Measurements from ENCODE around the gene ERCC3.
"Not testable (repeated sequence)": the region's sequence is repeated elsewhere in the genome, so short reads cannot be mapped to it uniquely, and the experiment has no call there.

ERCC3 gene

DNA sequence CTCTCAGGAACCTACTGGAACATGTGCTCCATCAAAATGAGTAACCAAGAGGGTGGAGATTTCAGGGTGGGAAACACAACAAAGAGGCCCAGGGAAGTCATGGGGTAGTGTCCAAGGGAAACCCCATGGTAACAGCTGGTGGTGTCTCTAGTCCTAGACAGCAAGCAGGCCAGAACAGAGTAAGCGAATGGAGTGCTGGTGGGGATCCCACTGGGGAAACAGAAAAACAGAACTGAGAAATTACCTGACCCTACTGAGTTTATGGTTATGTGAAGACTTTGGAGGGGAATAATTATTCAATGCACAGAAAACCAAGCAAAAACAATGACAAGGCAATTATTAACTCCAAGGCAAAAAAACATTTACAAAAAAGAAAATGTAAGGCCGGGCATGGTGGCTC lies 16.9 kb downstream of the ERCC3 start:
- TF ChIP-seq POLR2AphosphoS5 (IDR thresholded peaks at IDR 0.05; ENCODE audit: low read depth, low read length) = no peak
- no peak for TF ChIP-seq POLR2A (IDR thresholded peaks at IDR 0.05; ENCODE audit: low read depth, low read length)
- TF ChIP-seq TAF1 (IDR thresholded peaks at IDR 0.05; ENCODE audit: borderline replicate concordance, low read depth, low read length) = no peak
- DNase-seq (ENCODE audit: insufficient read length) (no peak), FAIRE-seq (peak; percentile 44)

DNA sequence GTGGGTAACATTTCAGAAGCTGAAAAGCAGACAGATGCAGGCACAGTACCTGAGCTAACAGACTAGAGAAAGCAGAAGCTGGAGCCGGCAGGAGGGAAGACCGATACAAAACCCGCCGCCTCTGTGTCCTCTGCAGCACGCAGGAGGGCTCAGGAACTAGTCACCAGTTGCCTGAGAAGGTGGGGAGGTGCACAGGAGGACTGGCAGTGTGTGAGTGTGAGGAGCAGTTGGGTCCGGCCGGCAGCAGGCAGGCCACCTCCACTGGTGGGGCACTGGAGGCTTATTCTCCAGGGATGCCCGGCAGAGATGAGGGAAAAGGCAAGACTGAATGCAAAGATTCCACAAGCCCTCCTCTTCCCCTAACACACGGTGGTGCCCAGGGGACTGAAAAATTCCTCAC lies 18.2 kb downstream of the ERCC3 start:
- TF ChIP-seq POLR2AphosphoS5 (IDR thresholded peaks at IDR 0.05; ENCODE audit: low read depth, low read length) (no peak), POLR2A (IDR thresholded peaks at IDR 0.05; ENCODE audit: low read depth, low read length) (no peak), TAF1 (IDR thresholded peaks at IDR 0.05; ENCODE audit: borderline replicate concordance, low read depth, low read length) (no peak)
- FAIRE-seq = no peak
- DNase-seq (ENCODE audit: insufficient read length) = no peak

DNA sequence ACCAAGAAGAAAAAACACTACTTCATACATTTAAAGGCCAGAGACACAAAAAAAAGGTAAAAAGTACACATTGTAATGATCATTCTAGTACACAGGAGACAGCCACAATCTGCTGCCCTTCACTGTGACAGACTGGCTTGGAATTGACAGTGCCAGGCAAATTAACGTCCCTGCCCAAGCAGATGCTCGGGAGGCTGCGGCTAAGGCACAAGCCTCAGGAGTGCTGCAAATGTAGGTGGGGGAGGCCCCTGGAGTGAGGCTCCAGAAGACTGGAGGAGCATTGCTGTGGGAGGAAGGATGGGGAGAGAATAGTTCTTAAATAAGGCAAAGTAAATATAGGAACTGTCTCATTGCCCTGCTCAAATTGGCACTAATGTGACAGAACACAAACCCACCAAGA lies 18.6 kb downstream of the ERCC3 start:
- no peak for TF ChIP-seq POLR2A (IDR thresholded peaks at IDR 0.05; ENCODE audit: low read depth, low read length)
- no peak for TF ChIP-seq TAF1 (IDR thresholded peaks at IDR 0.05; ENCODE audit: borderline replicate concordance, low read depth, low read length)
- no peak for TF ChIP-seq POLR2AphosphoS5 (IDR thresholded peaks at IDR 0.05; ENCODE audit: low read depth, low read length)
- FAIRE-seq (no peak), DNase-seq (ENCODE audit: insufficient read length) (no peak)

DNA sequence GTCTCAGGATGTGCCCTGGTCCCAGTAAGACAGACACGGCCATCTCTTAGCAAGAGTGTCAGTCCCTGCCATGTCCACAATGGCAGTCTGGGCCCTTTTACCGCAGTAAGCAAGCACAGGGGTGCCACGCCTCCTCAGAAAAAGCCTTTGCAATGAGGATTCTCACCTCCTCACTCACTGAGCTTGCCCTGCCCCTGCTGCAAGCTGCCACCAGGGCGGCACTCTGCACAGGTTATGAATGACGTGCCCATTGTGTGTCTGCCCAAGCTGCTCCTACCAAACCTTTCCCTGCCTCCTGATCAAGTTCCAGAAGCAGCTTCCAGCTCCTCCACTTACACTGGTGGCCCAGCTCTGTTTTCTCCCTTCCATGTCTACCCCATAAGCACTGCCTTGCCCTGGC lies 23.3 kb downstream of the ERCC3 start:
- no peak for TF ChIP-seq POLR2AphosphoS5 (IDR thresholded peaks at IDR 0.05; ENCODE audit: low read depth, low read length)
- FAIRE-seq (no peak), DNase-seq (ENCODE audit: insufficient read length) (no peak)

DNA sequence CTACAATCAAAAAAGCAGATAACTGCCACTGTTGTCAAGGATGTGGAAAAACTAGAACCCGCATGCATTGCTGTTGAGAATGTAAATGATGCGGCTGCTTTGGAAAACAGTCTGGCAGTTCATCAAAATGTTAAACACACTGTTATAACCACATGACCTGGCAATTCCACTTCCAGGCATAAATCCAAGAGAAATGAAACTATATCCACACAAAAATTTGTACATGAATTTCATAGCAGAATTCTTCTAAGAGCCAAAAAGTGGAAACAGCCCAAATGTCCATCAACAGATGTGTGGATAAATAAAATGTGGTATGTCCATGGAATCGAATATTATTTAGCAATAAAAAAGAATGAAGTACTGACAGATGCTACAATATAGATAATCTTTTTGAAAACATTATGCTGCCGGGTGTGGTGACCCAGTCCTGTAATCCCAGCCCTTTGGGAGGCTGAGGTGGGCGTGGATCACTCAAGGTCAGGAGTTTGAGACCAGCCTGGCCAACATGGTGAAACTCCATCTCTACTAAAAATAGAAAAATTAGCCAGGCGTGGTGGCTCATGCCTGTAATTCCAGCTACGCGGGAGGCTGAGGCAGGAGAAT lies 32.0 kb downstream of the ERCC3 start:
- FAIRE-seq = no peak
- DNase-seq (ENCODE audit: insufficient read length) = no peak
- TF ChIP-seq TAF1 (IDR thresholded peaks at IDR 0.05; ENCODE audit: borderline replicate concordance, low read depth, low read length) (no peak), POLR2AphosphoS5 (IDR thresholded peaks at IDR 0.05; ENCODE audit: low read depth, low read length) (no peak), POLR2A (IDR thresholded peaks at IDR 0.05; ENCODE audit: low read depth, low read length) (no peak)

DNA sequence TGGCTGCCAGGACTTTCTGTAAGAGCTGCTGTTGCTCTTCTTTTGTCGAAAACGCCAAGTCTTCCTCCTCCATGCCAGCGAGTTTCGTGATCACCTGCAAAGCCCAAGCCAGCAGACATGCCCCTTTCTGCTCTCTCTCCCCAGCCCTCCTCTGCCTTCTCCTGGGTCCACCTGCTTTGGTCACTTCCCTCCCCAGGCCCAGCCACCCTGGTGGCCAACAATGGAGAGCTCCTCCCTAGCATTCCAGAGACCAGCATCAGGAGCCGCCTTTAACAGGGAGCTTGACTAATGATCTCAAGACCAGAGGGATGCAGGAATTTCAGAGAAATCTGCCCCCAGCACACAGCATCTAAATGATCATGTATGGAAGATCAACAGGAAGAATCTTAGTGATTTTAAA lies 34.6 kb downstream of the ERCC3 start:
- DNase-seq (ENCODE audit: insufficient read length) (no peak), FAIRE-seq (no peak)
- TF ChIP-seq POLR2AphosphoS5 (IDR thresholded peaks at IDR 0.05; ENCODE audit: low read depth, low read length) = no peak
- TF ChIP-seq TAF1 (IDR thresholded peaks at IDR 0.05; ENCODE audit: borderline replicate concordance, low read depth, low read length) = no peak
- TF ChIP-seq POLR2A (IDR thresholded peaks at IDR 0.05; ENCODE audit: low read depth, low read length) = no peak

DNA sequence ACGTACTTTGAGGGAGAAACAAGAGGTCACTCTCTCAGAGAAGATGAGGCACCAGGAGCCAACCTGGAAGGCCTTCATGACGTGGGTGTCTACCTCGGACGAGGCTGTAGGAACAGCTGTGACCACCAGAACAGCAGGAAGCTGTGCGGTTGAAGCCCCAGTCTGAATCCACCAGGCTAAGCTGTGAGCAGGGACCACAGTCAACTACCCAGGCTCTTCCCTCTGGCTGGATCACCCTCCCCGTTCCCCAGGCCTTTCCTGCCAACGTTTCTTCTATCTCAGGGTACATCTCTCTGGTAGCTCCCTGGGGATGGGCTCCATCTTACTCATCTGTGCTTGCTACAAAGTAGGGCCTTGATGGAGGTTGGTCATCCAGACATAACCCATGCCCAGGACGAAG lies 37.1 kb downstream of the ERCC3 start:
- DNase-seq (ENCODE audit: insufficient read length) = no peak
- no peak for FAIRE-seq
- no peak for TF ChIP-seq POLR2A (IDR thresholded peaks at IDR 0.05; ENCODE audit: low read depth, low read length)
- no peak for TF ChIP-seq TAF1 (IDR thresholded peaks at IDR 0.05; ENCODE audit: borderline replicate concordance, low read depth, low read length)

DNA sequence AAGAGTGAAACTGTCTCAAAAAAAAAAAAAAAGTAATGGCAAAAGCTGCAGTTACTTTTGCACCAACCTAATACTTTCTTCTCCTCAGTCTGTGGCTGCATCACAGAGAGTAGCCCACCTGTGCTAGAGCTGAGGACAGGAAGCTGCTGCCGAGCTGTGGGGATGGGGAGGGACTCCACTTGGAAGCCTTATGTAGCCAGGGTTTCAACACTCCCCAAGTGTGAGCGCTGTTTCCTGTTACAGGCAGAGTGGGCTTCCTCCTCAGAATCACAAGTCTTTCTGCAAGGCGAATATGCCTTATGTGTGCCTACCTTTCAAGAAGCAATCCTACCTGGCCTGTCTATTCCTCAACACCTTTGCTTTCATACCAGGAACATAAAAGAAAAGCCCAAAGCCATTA lies 37.6 kb downstream of the ERCC3 start:
- FAIRE-seq (no peak), DNase-seq (ENCODE audit: insufficient read length) (no peak)
- TF ChIP-seq TAF1 (IDR thresholded peaks at IDR 0.05; ENCODE audit: borderline replicate concordance, low read depth, low read length) (no peak), POLR2A (IDR thresholded peaks at IDR 0.05; ENCODE audit: low read depth, low read length) (no peak; the same call in 1 of the 2 replicates), POLR2AphosphoS5 (IDR thresholded peaks at IDR 0.05; ENCODE audit: low read depth, low read length) (no peak)

DNA sequence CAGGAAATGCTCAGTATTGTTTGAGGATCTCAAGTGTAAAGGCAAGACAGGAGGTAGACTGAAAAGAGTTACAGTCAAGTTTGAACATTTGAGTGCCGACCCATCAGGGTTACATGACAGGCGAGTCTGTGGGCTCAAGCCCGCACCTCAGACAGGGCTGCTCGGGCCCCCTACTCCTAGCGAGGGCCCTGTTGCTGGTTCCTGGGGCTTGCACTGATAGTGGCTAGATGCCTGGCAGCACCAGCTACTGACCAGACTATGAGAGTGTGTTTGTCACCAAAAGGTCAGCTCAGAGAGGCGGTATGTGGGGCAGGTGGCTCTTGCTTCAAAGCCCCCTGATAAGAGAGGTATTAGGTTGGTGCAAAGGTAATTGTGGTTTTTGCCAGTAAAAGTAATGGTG lies 38.2 kb downstream of the ERCC3 start:
- DNase-seq (ENCODE audit: insufficient read length) (no peak), FAIRE-seq (no peak)
- no peak for TF ChIP-seq POLR2A (IDR thresholded peaks at IDR 0.05; ENCODE audit: low read depth, low read length)
- no peak for TF ChIP-seq TAF1 (IDR thresholded peaks at IDR 0.05; ENCODE audit: borderline replicate concordance, low read depth, low read length)
- no peak for TF ChIP-seq POLR2AphosphoS5 (IDR thresholded peaks at IDR 0.05; ENCODE audit: low read depth, low read length)

DNA sequence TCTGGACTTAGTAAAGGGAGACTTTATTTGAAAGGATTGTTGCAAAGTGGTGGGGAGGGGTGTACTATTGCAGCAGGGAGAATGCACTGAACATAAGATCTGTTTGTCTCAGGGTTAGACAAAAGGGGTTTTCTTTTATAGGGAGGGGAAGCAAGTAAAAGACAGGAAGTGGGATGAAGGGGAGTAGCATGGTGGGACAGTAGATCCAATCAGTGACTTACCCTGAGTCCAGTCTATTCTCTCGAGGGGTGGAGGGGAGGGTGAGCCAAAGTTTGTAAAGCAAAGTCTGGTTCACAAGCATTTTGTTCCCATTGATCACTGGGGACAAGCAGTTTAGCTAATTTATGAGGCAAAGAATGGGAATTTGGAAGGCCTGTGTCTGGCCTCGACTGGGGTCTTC lies 38.8 kb downstream of the ERCC3 start:
- no peak for DNase-seq (ENCODE audit: insufficient read length)
- TF ChIP-seq TAF1 (IDR thresholded peaks at IDR 0.05; ENCODE audit: borderline replicate concordance, low read depth, low read length) = no peak
- no peak for TF ChIP-seq POLR2AphosphoS5 (IDR thresholded peaks at IDR 0.05; ENCODE audit: low read depth, low read length)
- no peak for TF ChIP-seq POLR2A (IDR thresholded peaks at IDR 0.05; ENCODE audit: low read depth, low read length)

DNA sequence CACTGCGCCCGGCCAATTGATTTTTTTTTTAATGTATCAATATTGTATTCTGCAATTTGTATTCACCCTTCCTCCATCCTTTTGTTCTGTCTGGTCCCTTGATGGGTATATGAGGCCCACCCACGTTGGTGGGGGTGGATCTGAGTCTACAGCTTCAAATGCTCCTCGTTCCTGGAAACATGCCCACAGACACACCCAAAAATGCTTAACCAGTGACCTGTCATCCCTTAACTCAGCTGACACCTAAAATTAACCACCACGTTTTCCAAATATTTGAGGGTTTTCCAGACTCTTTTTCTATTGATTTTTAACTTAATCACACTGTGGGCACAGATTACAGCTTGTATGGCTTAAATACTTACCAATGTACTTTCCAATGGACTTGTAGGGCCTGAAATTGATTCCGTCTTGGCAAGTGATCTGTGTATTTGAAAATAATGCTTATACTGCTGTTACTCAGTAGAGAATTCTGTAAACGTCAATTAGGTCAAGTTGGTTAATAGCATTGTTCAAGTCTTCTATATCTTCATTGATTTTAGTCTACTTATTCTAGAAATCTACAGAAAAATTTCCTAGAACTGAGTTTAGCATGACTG lies 39.5 kb downstream of the ERCC3 start:
- TF ChIP-seq TAF1 (IDR thresholded peaks at IDR 0.05; ENCODE audit: borderline replicate concordance, low read depth, low read length) (no peak), POLR2A (IDR thresholded peaks at IDR 0.05; ENCODE audit: low read depth, low read length) (no peak), POLR2AphosphoS5 (IDR thresholded peaks at IDR 0.05; ENCODE audit: low read depth, low read length) (no peak)
- no peak for FAIRE-seq
- DNase-seq (ENCODE audit: insufficient read length) = no peak

More for the DNA sequence above, 38.8 kb downstream of the ERCC3 start:
- no peak for FAIRE-seq

DNA sequence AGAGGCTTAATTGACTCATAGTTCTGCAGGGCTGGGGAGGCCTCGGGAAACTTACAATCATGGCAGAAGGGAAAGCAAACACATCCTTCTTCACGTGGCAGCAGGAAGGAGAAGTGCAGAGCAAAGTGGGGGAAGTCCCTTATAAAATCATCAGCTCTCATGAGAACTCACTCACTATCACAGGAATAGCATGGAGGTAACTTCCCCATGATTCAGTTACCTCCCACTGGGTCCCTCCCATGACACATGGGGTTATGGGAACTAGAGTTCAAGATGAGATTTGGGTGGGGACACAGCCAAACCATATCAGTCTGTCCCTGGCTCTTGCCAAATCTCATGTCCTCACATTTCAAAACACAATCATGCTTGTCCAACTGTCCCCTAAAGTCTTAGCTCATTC lies 52.8 kb downstream of the ERCC3 start:
- not testable (repeated sequence) for DNase-seq (ENCODE audit: insufficient read length); FAIRE-seq

DNA sequence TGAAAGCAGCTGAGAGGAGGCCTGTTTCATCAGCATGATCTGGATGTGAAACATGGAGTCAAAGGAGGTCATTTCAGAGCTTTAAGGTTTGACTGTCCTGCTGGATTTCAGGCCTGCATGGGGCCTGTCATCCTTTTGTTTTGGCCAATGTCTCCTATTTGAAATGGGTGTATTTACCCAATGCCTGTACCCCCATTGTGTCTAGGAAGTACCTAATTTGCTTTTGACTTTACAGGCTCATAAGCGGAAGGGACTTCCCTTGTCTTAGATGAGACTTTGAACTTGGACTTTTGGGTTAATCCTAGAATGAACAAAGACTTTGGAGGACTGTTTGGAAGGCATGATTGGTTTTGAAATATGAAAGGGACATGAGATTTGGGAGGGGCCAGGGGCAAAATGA lies 54.5 kb downstream of the ERCC3 start:
- DNase-seq (ENCODE audit: insufficient read length) = no peak
- TF ChIP-seq POLR2A (IDR thresholded peaks at IDR 0.05; ENCODE audit: low read depth, low read length) = no peak
- TF ChIP-seq POLR2AphosphoS5 (IDR thresholded peaks at IDR 0.05; ENCODE audit: low read depth, low read length) = no peak
- TF ChIP-seq TAF1 (IDR thresholded peaks at IDR 0.05; ENCODE audit: borderline replicate concordance, low read depth, low read length) = no peak
- FAIRE-seq = no peak

DNA sequence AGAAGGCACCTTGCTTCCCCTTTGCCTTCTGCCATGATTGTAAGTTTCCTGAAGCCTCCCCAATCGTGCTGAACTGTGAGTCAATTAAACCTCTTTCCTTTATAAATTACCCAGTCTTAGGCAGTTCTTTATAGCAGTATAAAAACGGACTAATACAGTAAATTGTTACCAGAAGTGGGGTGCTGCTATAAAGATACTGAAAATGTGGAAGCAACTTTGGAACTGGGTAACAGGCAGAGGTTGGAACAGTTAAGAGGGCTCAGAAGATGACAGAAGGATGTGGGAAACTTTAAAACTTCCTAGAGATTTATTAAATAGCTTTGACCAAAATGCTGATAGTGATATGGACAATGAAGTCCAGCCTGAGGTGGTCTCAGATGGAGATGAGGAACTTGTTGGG lies 56.2 kb downstream of the ERCC3 start:
- FAIRE-seq; DNase-seq (ENCODE audit: insufficient read length): not testable (repeated sequence)
